Measurements from ENCODE around the gene FAM222A. TPM values are rescaled to one million over a fixed set of nuclear protein-coding genes. Genes with fewer than 3 reads are reported as not detected.

Gene FAM222A
- total RNA-seq, 2 experiments from 2014 or later, result 0.70 to 1.6 TPM

DNA sequence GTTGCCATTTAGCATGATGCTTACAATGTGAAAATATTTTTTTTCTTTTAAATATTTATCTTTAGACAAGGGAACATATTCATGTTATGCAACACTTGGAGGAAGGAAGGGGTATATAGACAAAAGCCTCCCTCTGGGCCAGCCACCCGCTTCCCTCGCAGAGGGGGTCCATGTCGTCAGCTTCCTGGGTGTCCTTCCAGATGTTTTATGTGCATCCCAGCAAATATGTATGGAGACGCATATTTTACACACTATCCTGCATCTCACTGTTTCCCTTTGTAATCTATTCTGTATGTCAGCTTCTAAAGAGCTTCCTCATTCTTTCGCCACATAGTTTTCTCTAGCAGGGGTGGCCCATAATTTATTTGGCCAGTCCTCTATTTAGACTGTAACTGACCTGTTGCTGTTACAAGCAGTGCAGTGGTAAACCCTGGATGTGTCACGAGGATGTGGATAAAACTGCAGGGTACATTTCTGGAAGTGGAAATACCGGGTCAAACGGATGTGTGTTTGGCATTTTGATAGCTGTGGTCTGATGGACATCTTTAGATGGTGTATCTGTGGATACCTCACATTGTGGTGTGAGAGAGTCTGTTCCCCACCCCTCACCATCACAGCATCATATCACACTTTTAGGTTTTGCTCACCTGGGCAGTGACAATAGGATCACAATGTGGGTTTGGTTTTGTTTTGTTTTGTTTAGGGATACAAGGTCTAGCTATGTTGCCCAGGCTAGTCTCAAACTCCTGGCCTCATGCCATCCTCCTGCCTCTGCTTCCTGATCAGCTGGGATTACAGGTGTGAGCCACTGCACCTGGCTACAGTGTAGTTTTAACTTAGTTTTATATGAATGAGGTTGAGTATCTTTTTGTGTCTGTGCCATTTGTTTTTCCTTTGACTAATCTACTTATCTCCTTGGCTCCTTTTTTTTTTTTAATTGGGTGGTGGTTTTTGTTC is 31.6 kb downstream of the FAM222A start:
- no peak for ATAC-seq
- no peaks in the 10 kb centered on the region for H3K9me3 Mint-ChIP-seq (ENCODE audit: low read depth)
- no peak overlapping the region for H3K27ac Mint-ChIP-seq
- H3K36me3 Mint-ChIP-seq, result no peaks in the 10 kb centered on the region
- H3K4me1 Mint-ChIP-seq, result no peaks in the 10 kb centered on the region
- DNase-seq, result no peak
- no peak overlapping the region for H3K4me3 Mint-ChIP-seq
- CTCF ChIA-PET, result interaction anchor here (0.8 to 1.2 kb wide), 3 partner anchors 30 to 148 kb away, joined by 3 to 4 read pairs (median 3); no protein-coding TSS in a partner anchor
- H3K27me3 Mint-ChIP-seq, result peaks cover 28% of the 10 kb centered on the region

GRCh38 chr12:109752117-109753053 is 38.8 kb downstream of the FAM222A start:
- ATAC-seq (no peak), DNase-seq (no peak)
- Mint-ChIP-seq H3K4me3 (no peak overlapping the region), H3K27ac (no peak overlapping the region), H3K27me3 (peaks cover 40% of the 10 kb centered on the region), H3K36me3 (no peaks in the 10 kb centered on the region), H3K9me3 (ENCODE audit: low read depth) (peaks cover 2% of the 10 kb centered on the region), H3K4me1 (no peaks in the 10 kb centered on the region)
- CTCF ChIA-PET, result no interaction called here

DNA sequence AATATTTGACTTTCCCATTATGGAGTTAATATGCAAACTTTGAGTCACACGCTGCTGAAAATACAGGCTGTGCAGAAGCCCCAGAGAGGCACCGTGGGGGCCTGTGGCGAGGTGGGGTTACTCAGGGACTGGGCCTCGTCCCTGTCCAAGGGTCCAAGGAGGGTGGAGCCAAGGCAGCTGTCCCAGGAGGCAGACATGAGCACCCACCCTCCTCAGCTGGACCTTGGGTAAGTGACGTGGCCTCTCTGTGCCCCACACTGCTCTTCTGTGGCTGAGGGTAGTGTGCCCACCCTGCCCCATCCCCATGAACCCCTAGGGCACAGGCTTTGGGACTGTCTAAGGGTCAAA is 39.4 kb downstream of the FAM222A start:
- ATAC-seq (no peak), DNase-seq (no peak)
- CTCF ChIA-PET, result no interaction called here
- H3K27ac Mint-ChIP-seq, result no peak overlapping the region
- peaks cover 2% of the 10 kb centered on the region for H3K9me3 Mint-ChIP-seq (ENCODE audit: low read depth)
- no peaks in the 10 kb centered on the region for H3K4me1 Mint-ChIP-seq
- peaks cover 35% of the 10 kb centered on the region for H3K27me3 Mint-ChIP-seq
- no peaks in the 10 kb centered on the region for H3K36me3 Mint-ChIP-seq
- H3K4me3 Mint-ChIP-seq, result no peak overlapping the region

GRCh38 chr12:109753959-109754358 is 40.3 kb downstream of the FAM222A start:
- H3K4me1 Mint-ChIP-seq, result no peaks in the 10 kb centered on the region
- no peak overlapping the region for H3K4me3 Mint-ChIP-seq
- no peaks in the 10 kb centered on the region for H3K36me3 Mint-ChIP-seq
- H3K27me3 Mint-ChIP-seq, result peaks cover 30% of the 10 kb centered on the region
- CTCF ChIA-PET, result interaction anchor here (0.9 to 1.1 kb wide), 2 partner anchors 17 to 91 kb away, joined by 3 to 4 read pairs; no protein-coding TSS in a partner anchor
- no peak for DNase-seq
- H3K9me3 Mint-ChIP-seq (ENCODE audit: low read depth), result peaks cover 2% of the 10 kb centered on the region
- H3K27ac Mint-ChIP-seq, result no peak overlapping the region
- no peak for ATAC-seq

GRCh38 chr12:109756457-109756856 is 42.8 kb downstream of the FAM222A start:
- DNase-seq (no peak), ATAC-seq (no peak)
- Mint-ChIP-seq H3K36me3 (no peaks in the 10 kb centered on the region), H3K27ac (no peak overlapping the region), H3K4me3 (no peak overlapping the region), H3K4me1 (no peaks in the 10 kb centered on the region), H3K27me3 (peaks cover 14% of the 10 kb centered on the region), H3K9me3 (ENCODE audit: low read depth) (peaks cover 2% of the 10 kb centered on the region)
- CTCF ChIA-PET, result no interaction called here

GRCh38 chr12:109757671-109758265 is 44.1 kb downstream of the FAM222A start:
- H3K9me3 Mint-ChIP-seq (ENCODE audit: low read depth), result peaks cover 2% of the 10 kb centered on the region
- CTCF ChIA-PET, result interaction anchor here (1.0 to 1.1 kb wide), 2 partner anchors 18 to 160 kb away, joined by 3 to 4 read pairs; no protein-coding TSS in a partner anchor

DNA sequence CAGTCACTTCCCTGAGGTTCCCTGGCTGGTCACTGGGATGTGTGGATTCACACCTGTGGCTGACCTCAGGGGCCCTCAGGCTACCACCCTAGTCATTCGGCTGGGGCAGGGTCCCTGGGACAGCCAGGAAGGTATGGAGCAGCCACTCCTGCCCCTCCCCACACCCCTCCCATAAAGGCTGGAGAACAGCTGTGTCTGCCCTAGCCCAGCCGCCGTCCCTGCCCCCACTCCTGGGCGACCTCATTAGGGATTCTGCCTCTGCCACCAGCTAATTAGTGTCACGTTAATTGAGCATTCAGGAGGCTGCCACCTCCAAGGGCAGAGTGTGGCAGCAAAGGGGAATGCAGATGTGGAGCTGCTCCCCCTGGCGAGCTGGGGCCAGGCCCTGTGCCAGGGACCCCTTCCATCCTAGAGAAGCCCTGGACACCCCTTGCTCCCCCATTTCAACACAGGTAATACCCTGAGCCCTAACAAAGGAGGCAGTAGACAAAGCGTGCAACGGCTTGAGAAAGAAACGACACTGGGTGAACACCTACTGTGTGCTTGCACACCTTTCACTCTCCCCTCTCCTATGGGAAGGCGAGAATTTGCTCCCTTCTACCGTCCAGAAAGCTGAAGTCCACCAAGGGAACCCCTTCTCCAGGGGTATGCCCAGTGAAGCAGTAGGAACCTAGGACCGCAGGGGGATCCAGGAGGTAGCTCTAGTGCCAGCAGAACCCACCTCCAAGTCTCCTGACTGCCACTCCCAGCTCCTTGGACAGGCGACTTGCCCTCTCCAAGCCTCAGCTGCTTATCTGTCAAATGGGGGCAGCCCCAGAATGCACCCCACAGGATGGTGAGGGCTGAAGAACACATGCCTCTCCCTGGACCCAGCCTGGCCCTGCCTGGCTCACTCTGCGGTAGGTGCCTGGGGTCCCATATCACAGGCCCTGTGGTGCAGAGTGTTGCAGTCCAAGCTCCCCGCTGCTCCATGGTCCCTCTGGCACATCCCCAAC is 45.1 kb downstream of the FAM222A start:
- H3K27ac Mint-ChIP-seq, result no peak overlapping the region
- H3K27me3 Mint-ChIP-seq, result peaks cover 12% of the 10 kb centered on the region
- peaks cover 7% of the 10 kb centered on the region for H3K9me3 Mint-ChIP-seq (ENCODE audit: low read depth)
- peaks cover 8% of the 10 kb centered on the region for H3K4me1 Mint-ChIP-seq
- ATAC-seq (no peak), DNase-seq (no peak)
- no peaks in the 10 kb centered on the region for H3K36me3 Mint-ChIP-seq
- H3K4me3 Mint-ChIP-seq, result no peak overlapping the region
- CTCF ChIA-PET, result interaction anchor here (1.0 to 1.1 kb wide), 2 partner anchors 17 to 161 kb away, joined by 3 to 4 read pairs; no protein-coding TSS in a partner anchor

More at GRCh38 chr12:109757671-109758265, 44.1 kb downstream of the FAM222A start:
- ATAC-seq (no peak), DNase-seq (no peak)
- H3K27me3 Mint-ChIP-seq, result peaks cover 12% of the 10 kb centered on the region
- no peaks in the 10 kb centered on the region for H3K4me1 Mint-ChIP-seq
- H3K27ac Mint-ChIP-seq, result no peak overlapping the region
- H3K4me3 Mint-ChIP-seq, result no peak overlapping the region
- no peaks in the 10 kb centered on the region for H3K36me3 Mint-ChIP-seq

- Mint-ChIP-seq H3K4me3 (no peak overlapping the region), H3K36me3 (no peaks in the 10 kb centered on the region), H3K4me1 (peaks cover 9% of the 10 kb centered on the region), H3K27me3 (peaks cover 12% of the 10 kb centered on the region), H3K9me3 (ENCODE audit: low read depth) (peaks cover 7% of the 10 kb centered on the region), H3K27ac (no peak overlapping the region)
- no peak for DNase-seq
- CTCF ChIA-PET, result no interaction called here
- no peak for ATAC-seq
Observed at GRCh38 chr12:109759595-109759994, 46.0 kb downstream of the FAM222A start.

DNA sequence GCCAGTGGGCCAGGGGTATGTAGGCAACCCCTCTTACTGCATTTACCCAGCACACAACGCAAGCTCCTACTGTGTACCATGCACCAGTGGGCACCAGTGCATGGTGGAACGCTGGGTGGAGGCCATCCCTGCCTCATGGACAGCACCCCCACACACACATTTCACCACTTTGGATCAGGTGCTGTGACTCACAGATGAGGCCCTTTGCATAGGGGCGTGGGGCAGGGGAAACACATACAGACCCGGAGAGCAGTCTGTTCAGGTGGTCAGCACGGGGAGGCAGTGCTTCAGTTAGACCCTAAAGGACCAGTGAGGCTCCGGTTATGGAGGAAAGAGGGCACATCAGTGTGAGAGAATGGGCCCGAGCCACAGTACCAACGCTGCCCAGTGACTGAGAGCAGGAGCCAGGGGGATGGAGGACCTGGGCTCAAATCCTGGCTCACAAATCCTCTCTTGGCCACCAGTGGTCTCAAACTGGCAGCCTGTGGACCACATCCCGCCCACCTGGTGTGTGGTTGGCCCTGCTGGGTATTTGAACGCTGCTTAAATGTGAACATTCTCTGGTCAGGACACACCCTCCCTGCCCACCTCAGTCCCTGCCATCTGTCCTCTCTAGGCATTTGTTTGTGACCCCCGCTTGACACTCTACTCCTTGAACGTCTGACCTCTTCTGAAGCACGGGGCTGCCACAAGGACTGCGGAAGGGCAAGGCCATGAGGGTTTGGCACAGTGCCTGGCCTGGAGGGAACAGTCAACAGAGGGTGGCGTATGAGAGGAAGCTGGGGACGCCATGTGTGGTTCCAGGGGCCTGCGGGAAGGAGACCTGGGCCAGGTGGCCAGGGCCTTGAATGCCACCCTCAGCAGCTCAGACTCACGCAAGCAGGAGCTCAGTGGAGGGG is 46.7 kb downstream of the FAM222A start:
- ATAC-seq (no peak), DNase-seq (no peak)
- CTCF ChIA-PET, result interaction anchor here (0.8 to 1.1 kb wide), 3 partner anchors 18 to 163 kb away, joined by 3 read pairs; no protein-coding TSS in a partner anchor
- H3K27ac Mint-ChIP-seq, result no peak overlapping the region
- peaks cover 7% of the 10 kb centered on the region for H3K9me3 Mint-ChIP-seq (ENCODE audit: low read depth)
- H3K4me3 Mint-ChIP-seq, result no peak overlapping the region
- no peaks in the 10 kb centered on the region for H3K36me3 Mint-ChIP-seq
- H3K4me1 Mint-ChIP-seq, result peaks cover 9% of the 10 kb centered on the region
- H3K27me3 Mint-ChIP-seq, result peaks cover 12% of the 10 kb centered on the region

DNA sequence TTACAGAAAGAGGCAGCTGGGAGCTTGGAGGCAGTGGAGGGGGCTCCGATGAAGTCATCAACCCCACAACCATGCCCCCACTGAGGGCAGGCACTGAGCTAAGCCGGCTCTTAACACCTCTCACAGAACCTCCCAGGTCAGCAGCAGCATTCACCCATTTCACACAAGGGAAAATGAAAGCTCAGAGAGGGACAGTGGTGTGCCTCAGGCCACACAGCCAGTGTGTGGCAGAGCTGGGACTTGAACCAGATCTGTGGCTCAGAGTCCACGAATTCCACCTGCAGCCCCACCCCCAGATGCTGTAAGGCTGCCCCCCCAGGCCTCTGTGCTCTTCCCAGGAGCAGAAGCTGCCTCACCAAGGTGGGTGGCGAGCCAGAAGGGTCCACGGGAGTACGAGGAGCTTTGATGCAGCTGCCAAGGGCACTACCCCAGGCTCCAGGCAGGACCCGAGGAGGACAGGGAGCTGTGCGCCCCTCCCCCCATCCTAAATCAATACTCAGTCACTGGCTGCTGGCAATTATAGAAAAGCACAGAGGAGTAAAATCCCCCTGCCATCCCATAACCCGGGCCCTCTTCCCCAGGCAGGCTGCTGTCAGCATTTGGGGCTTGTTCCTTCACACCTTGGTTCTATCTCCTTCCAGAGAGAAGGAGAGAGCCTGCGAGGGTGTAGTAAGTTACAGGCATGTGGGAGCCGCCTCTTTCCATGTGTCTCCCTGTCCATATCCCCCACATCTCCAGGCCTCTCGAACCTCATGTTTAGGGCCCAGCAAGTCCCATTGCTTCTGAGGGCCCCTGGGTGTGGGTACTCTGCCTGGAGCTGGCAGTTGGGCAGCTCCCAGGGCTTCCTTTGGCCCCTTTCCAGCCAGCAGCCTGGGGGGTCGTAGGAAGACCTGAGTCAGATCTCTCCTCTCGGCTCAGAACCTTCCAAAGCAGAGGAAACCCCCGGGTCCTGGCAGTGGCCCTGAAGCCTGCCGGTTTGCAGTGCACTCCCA is 47.6 kb downstream of the FAM222A start:
- H3K4me1 Mint-ChIP-seq, result peaks cover 9% of the 10 kb centered on the region

More for the DNA sequence above, 47.6 kb downstream of the FAM222A start:
- DNase-seq, result no peak
- H3K36me3 Mint-ChIP-seq, result no peaks in the 10 kb centered on the region
- peaks cover 12% of the 10 kb centered on the region for H3K27me3 Mint-ChIP-seq
- no peak overlapping the region for H3K27ac Mint-ChIP-seq
- CTCF ChIA-PET, result interaction anchor here (0.8 to 1.1 kb wide), 3 partner anchors 17 to 164 kb away, joined by 3 read pairs; no protein-coding TSS in a partner anchor
- no peak for ATAC-seq
- H3K4me3 Mint-ChIP-seq, result no peak overlapping the region
- peaks cover 6% of the 10 kb centered on the region for H3K9me3 Mint-ChIP-seq (ENCODE audit: low read depth)

Measured in activated CD8-positive, alpha-beta memory T cell treated with anti-CD3 and anti-CD28 coated beads, Interleukin-2, amount 10 ng/mL, durations not matched to agents 7 days and 5 days (primary cell).